Spleen (tissue), 7 donors: Measurements from ENCODE around the gene MBD3L4.

ENCODE experiments used
- POLR2A ChIP-seq, 3 donors: fragments of 450-650 bp; IDR thresholded peaks; one replicate each; pipeline ENCODE4 v1.5.1; 2017; ENCODE audit warnings: antibody characterized with exemption in 3 of 3, mild to moderate bottlenecking in 1 of 3
- POLR2AphosphoS5 ChIP-seq, 3 donors: sonication (generic); formaldehyde crosslinking; IDR thresholded peaks; one replicate each; pipeline ENCODE4 v1.5.1; 2017; ENCODE audit warnings: antibody characterized with exemption in 3 of 3
- TF ChIP-seq, protein P1 (sequence below), 11 experiments: fragments of 200-600 bp in 7 of 11; fragments of 450-650 bp in 4 of 11; sonication (generic) in 4 of 11; IDR thresholded peaks in 8 of 11; conservative IDR thresholded peaks in 3 of 11; 1 replicate in 7 of 11; 2 replicates in 4 of 11; pipeline versions ENCODE4 v1.4.0 to v1.8.0; 2016 to 2021; ENCODE audit warnings: antibody characterized with exemption in 11 of 11, inconsistent platforms in 4 of 11, mild to moderate bottlenecking in 1 of 11
- donor health status: DM: no; HTN: no; CAD: no; lungs with moderate emphysema.
- donor health status: DM: no; HTN: no; CAD: no.
- donor health status: DM: no; HTN: no; CAD: no.

DNA sequence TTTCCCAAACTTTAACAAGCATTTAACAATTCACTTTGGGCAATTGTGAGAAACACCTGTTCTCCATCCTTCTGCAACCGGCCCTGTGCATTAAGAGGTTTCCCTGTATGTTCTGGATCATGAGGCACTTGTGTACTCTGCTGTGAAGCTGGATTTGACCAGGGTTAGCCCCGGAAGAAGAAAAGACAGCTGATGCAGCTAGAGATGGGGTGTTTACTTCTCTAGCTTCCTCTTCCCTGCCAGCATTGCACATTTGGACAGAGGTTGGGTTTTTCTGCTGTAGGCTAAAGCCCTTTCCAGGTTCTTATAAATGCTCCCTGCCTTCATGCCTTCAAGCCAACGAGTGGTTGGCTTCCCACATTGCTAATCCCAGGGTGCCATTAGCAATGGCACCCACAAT is 39.6 kb downstream of the MBD3L4 start:
- TF ChIP-seq, protein P1, sequence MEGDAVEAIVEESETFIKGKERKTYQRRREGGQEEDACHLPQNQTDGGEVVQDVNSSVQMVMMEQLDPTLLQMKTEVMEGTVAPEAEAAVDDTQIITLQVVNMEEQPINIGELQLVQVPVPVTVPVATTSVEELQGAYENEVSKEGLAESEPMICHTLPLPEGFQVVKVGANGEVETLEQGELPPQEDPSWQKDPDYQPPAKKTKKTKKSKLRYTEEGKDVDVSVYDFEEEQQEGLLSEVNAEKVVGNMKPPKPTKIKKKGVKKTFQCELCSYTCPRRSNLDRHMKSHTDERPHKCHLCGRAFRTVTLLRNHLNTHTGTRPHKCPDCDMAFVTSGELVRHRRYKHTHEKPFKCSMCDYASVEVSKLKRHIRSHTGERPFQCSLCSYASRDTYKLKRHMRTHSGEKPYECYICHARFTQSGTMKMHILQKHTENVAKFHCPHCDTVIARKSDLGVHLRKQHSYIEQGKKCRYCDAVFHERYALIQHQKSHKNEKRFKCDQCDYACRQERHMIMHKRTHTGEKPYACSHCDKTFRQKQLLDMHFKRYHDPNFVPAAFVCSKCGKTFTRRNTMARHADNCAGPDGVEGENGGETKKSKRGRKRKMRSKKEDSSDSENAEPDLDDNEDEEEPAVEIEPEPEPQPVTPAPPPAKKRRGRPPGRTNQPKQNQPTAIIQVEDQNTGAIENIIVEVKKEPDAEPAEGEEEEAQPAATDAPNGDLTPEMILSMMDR (IDR thresholded peaks at IDR 0.05 in 8 of 11, conservative IDR thresholded peaks at IDR 0.05 in 3 of 11): no peak
- TF ChIP-seq POLR2A (IDR thresholded peaks at IDR 0.05): no peak
- TF ChIP-seq POLR2AphosphoS5 (IDR thresholded peaks at IDR 0.05): no peak
